H1 (cell line): ENCODE data around the gene PGGHG. TPM values are rescaled to one million over a fixed set of nuclear protein-coding genes. Genes with fewer than 3 reads are reported as not detected.
A peak's percentile ranks its signal among the peaks of the same experiment; 100 is the strongest.

Experiments used
- CTCF ChIA-PET: fragments of 300-600 bp; sonication (Branson Sonifier 250); formaldehyde crosslinking; loops from one replicate; lab custom pipeline; 2021; ENCODE audit not compliant: partially characterized antibody; lab: Charles Lee
- POLR2A ChIA-PET: fragments of 300-600 bp; sonication (Branson Sonifier 250); formaldehyde crosslinking; loops from one replicate; lab custom pipeline; 2021; ENCODE audit warnings: inconsistent platforms; ENCODE audit not compliant: partially characterized antibody; lab: Charles Lee
- DNase-seq, 2 experiments: peaks; one replicate each; pipeline versions ENCODE4 v3.0.0 to v3.0.0-alpha.2; 2010 to 2022; ENCODE audit warnings: low spot score in 2 of 2, low read depth in 1 of 2, mixed read lengths in 1 of 2
- FAIRE-seq: peaks from 2 replicates; lab custom pipeline; 2011; peaks lifted over from hg19 to GRCh38; lab: Jason Lieb, UNC
- H2AFZ ChIP-seq: 2 replicates; pipeline ENCODE4 v1.8.1; 2012; ENCODE audit warnings: low read length, inconsistent platforms
- H2AK5ac ChIP-seq: 2 replicates; pipeline ENCODE4 v1.6.1; 2013; ENCODE audit warnings: low read depth, low read length
- H2BK120ac ChIP-seq: replicated peaks from 2 replicates; pipeline ENCODE3; 2013; ENCODE audit warnings: low read depth, low read length, inconsistent platforms
- H2BK12ac ChIP-seq: 2 replicates; pipeline ENCODE4 v1.6.1; 2013; ENCODE audit warnings: low read depth, low read length
- H2BK15ac ChIP-seq: 2 replicates; pipeline ENCODE4 v1.6.1; 2013; ENCODE audit warnings: low read length
- H2BK20ac ChIP-seq: 2 replicates; pipeline ENCODE4 v1.6.1; 2013; ENCODE audit warnings: low read length
- H2BK5ac ChIP-seq: 2 replicates; pipeline ENCODE4 v1.6.1; 2013; ENCODE audit warnings: low read depth, low read length
- H3K14ac ChIP-seq: 2 replicates; pipeline ENCODE4 v1.6.1; 2013; ENCODE audit warnings: inconsistent platforms; ENCODE audit not compliant: insufficient read length
- H3K18ac ChIP-seq: 2 replicates; pipeline ENCODE4 v1.6.1; 2013; ENCODE audit warnings: low read length; ENCODE audit errors: extremely low read depth
- H3K23ac ChIP-seq: 2 replicates; pipeline ENCODE4 v1.6.1; 2013; ENCODE audit warnings: inconsistent platforms; ENCODE audit not compliant: insufficient read length
- H3K23me2 ChIP-seq: 2 replicates; pipeline ENCODE4 v1.6.1; 2013; ENCODE audit warnings: low read depth, low read length
- H3K27ac ChIP-seq: 2 replicates; pipeline ENCODE4 v1.6.1; 2011; ENCODE audit warnings: low read depth, low read length, inconsistent platforms
- H3K27me3 ChIP-seq, 4 experiments: replicated peaks in 1 of 4; 1 replicate in 1 of 4; 2 replicates in 3 of 4; pipeline versions ENCODE4 v1.6.1 to v1.8.1; 2011 to 2013; ENCODE audit warnings: low read length in 3 of 4, mild to moderate bottlenecking in 3 of 4, inconsistent platforms in 2 of 4, mixed read lengths in 2 of 4, moderate library complexity in 1 of 4; ENCODE audit not compliant: control insufficient read depth in 3 of 4, insufficient read depth in 3 of 4; ENCODE audit errors: extremely low read depth in 1 of 4
- H3K36me3 ChIP-seq, 4 experiments: 2 replicates each; pipeline versions ENCODE4 v1.6.1 to v1.8.1; 2011 to 2013; ENCODE audit warnings: mild to moderate bottlenecking in 4 of 4, low read length in 3 of 4, moderate library complexity in 2 of 4, control low read depth in 1 of 4, inconsistent platforms in 1 of 4; ENCODE audit not compliant: insufficient read depth in 4 of 4, control insufficient read depth in 2 of 4
- H3K4ac ChIP-seq: replicated peaks from 2 replicates; pipeline ENCODE3; 2013; ENCODE audit warnings: low read length, low read depth, mixed read lengths, inconsistent platforms; ENCODE audit not compliant: insufficient read length
- H3K4me1 ChIP-seq, 4 experiments: replicated peaks in 1 of 4; 1 replicate in 1 of 4; 2 replicates in 3 of 4; pipeline versions ENCODE4 v1.6.1 to v1.8.1; 2011 to 2013; ENCODE audit warnings: low read length in 3 of 4, inconsistent platforms in 2 of 4, mixed read lengths in 1 of 4; ENCODE audit not compliant: insufficient read depth in 4 of 4, control insufficient read depth in 3 of 4
- H3K4me2 ChIP-seq, 2 experiments: 2 replicates each; pipeline versions ENCODE4 v1.6.1 to v1.8.1; 2011 to 2013; ENCODE audit warnings: low read depth in 2 of 2, low read length in 2 of 2, control low read depth in 1 of 2, inconsistent platforms in 1 of 2, mild to moderate bottlenecking in 1 of 2; ENCODE audit not compliant: insufficient read depth in 1 of 2
- H3K4me3 ChIP-seq, 4 experiments: fragments of 200-600, 300-600 bp in 1 of 4; sonication (generic), shearing (Covaris generic), sonication (Bioruptor Twin) in 1 of 4; 2 replicates each; pipeline versions ENCODE4 v1.5.1 to v1.8.1; 2011 to 2016; ENCODE audit warnings: low read length in 4 of 4, low read depth in 3 of 4, control low read depth in 2 of 4, inconsistent platforms in 2 of 4, mild to moderate bottlenecking in 2 of 4, mixed read lengths in 1 of 4, moderate library complexity in 1 of 4; ENCODE audit not compliant: insufficient read depth in 2 of 4; ENCODE audit errors: extremely low read depth in 1 of 4
- H3K56ac ChIP-seq: replicated peaks from 2 replicates; pipeline ENCODE3; 2013; ENCODE audit warnings: low read depth, mild to moderate bottlenecking, mixed read lengths, low read length, inconsistent platforms; ENCODE audit not compliant: insufficient read length
- H3K79me1 ChIP-seq: 2 replicates; pipeline ENCODE4 v1.6.1; 2013; ENCODE audit warnings: low read depth, low read length, control low read depth
- H3K79me2 ChIP-seq, 2 experiments: 2 replicates each; pipeline versions ENCODE4 v1.6.1 to v1.8.1; 2012 to 2013; ENCODE audit warnings: low read length in 2 of 2, mild to moderate bottlenecking in 2 of 2, inconsistent platforms in 1 of 2; ENCODE audit not compliant: insufficient read depth in 2 of 2, control insufficient read depth in 1 of 2
- H3K9ac ChIP-seq, 4 experiments: replicated peaks in 1 of 4; 1 replicate in 1 of 4; 2 replicates in 3 of 4; pipeline versions ENCODE4 v1.6.1 to v1.8.1; 2011 to 2013; ENCODE audit warnings: low read depth in 3 of 4, low read length in 3 of 4, control low read depth in 2 of 4, mild to moderate bottlenecking in 2 of 4, moderate library complexity in 2 of 4, inconsistent platforms in 1 of 4; ENCODE audit errors: extremely low read depth in 1 of 4
- H3K9me3 ChIP-seq, 2 experiments: 2 replicates each; pipeline versions ENCODE4 v1.6.1 to v1.8.1; 2012 to 2013; ENCODE audit warnings: mild to moderate bottlenecking in 2 of 2, moderate library complexity in 2 of 2, control low read depth in 1 of 2, inconsistent platforms in 1 of 2, low read depth in 1 of 2, low read length in 1 of 2, mixed read lengths in 1 of 2; ENCODE audit not compliant: insufficient read depth in 2 of 2
- H4K20me1 ChIP-seq, 2 experiments: replicated peaks in 1 of 2; 2 replicates each; pipeline versions ENCODE3 to v1.8.1; 2011 to 2013; ENCODE audit warnings: inconsistent platforms in 2 of 2, low read length in 2 of 2, mild to moderate bottlenecking in 1 of 2; ENCODE audit not compliant: insufficient read depth in 2 of 2, control insufficient read depth in 1 of 2
- H4K5ac ChIP-seq: 2 replicates; pipeline ENCODE4 v1.6.1; 2013; ENCODE audit warnings: low read length, low read depth, mixed read lengths, inconsistent platforms; ENCODE audit not compliant: insufficient read length
- H4K8ac ChIP-seq: 2 replicates; pipeline ENCODE4 v1.8.0; 2013; ENCODE audit warnings: mild to moderate bottlenecking, moderate library complexity, low read length, inconsistent platforms; ENCODE audit not compliant: insufficient read depth; ENCODE audit errors: extremely low read depth
- H4K91ac ChIP-seq: replicated peaks from 2 replicates; pipeline ENCODE3; 2013; ENCODE audit warnings: low read length, mixed read lengths, inconsistent platforms; ENCODE audit not compliant: insufficient read length
- ATF2 ChIP-seq: IDR thresholded peaks from 2 replicates; pipeline ENCODE4 v1.6.1; 2012; ENCODE audit warnings: low read length, inconsistent platforms
- ATF3 ChIP-seq: IDR thresholded peaks from 2 replicates; pipeline ENCODE4 v1.6.1; 2011; ENCODE audit warnings: low read depth, mild to moderate bottlenecking, low read length; ENCODE audit not compliant: insufficient read depth
- BACH1 ChIP-seq: IDR thresholded peaks from 2 replicates; pipeline ENCODE4 v1.6.1; 2012; ENCODE audit warnings: low read length, improper control_type of control experiment
- BCL11A ChIP-seq, 2 experiments: IDR thresholded peaks; one replicate each; pipeline ENCODE4 v1.6.1; 2011; ENCODE audit warnings: low read depth in 2 of 2, low read length in 2 of 2, mild to moderate bottlenecking in 2 of 2
- CHD2 ChIP-seq: IDR thresholded peaks from 2 replicates; pipeline ENCODE4 v1.6.1; 2012; ENCODE audit warnings: low read length, improper control_type of control experiment
- E2F6 ChIP-seq: IDR thresholded peaks from 2 replicates; pipeline ENCODE4 v1.6.1; 2012; ENCODE audit warnings: inconsistent platforms
- FOSL1 ChIP-seq: IDR thresholded peaks from 2 replicates; pipeline ENCODE4 v1.6.1; 2011; ENCODE audit warnings: mild to moderate bottlenecking, low read depth, low read length, moderate library complexity; ENCODE audit not compliant: insufficient read depth
- KDM1A ChIP-seq: fragments of 200-600, 300-600 bp; sonication (generic); IDR thresholded peaks from 2 replicates; pipeline ENCODE4 v1.7.1; 2016; ENCODE audit warnings: mild to moderate bottlenecking, low read length, borderline replicate concordance
- KDM5A ChIP-seq: fragments of 200-600 bp; IDR thresholded peaks from 2 replicates; pipeline ENCODE4 v1.7.1; 2012; ENCODE audit warnings: mild to moderate bottlenecking, low read length, inconsistent platforms, mixed read lengths
- POLR2A ChIP-seq, 2 experiments: IDR thresholded peaks; 1 replicate in 1 of 2; 2 replicates in 1 of 2; pipeline ENCODE4 v1.6.1; 2011; ENCODE audit warnings: low read depth in 2 of 2, low read length in 2 of 2, mild to moderate bottlenecking in 2 of 2; ENCODE audit errors: control extremely low read depth in 1 of 2
- ZNF274 ChIP-seq: IDR thresholded peaks from 2 replicates; pipeline ENCODE4 v1.7.0; 2012; ENCODE audit warnings: low read length, borderline replicate concordance; ENCODE audit errors: extremely low read depth
- WGBS, 2 experiments: shearing (Covaris generic) in 1 of 2; methylation state at CpG; one replicate each; pipeline versions ENCODE4 v1.1.6 to v1.1.7; 2013 to 2015; ENCODE audit warnings: low lambda C conversion rate in 2 of 2, mixed read lengths in 2 of 2, inconsistent platforms in 1 of 2, low coverage in 1 of 2, missing lambda C conversion rate in 1 of 2; ENCODE audit not compliant: insufficient replicate concordance in 2 of 2, insufficient coverage in 1 of 2, insufficient read length in 1 of 2; ENCODE audit errors: extremely low coverage in 1 of 2, missing lambda C conversion rate in 1 of 2; 5-methylcytosine and 5-hydroxymethylcytosine counted together
- polyA plus RNA-seq, 7 experiments: library from polyadenylated mRNA; depleted of rRNA in 3 of 7; stranded (reverse) in 5 of 7; unstranded in 2 of 7; fragments of >200 nt in 5 of 7; fragments of 200-250 nt in 2 of 7; gene quantifications; 1 replicate in 5 of 7; 2 replicates in 1 of 7; 4 replicates in 1 of 7; pipeline versions ENCODE4 v1.2.1 to v1.2.3, GENCODE V29; 2011 to 2013; ENCODE audit warnings: missing spikeins in 2 of 7, mixed read lengths in 2 of 7
- total RNA-seq: library from RNA; stranded (reverse); fragmentation: NEBNext Ultra II Directional; extraction: Animal tissue kit (Norgen Biotek cat#: 25700); gene quantifications from 2 replicates; pipeline ENCODE4 v1.2.1, GENCODE V29; 2021

PGGHG gene
- total and polyA plus RNA-seq, 2 of the 8 experiments (the other 6 are each of a cell fraction or from before 2014, with no cell fraction given) = 34.8 to 60.7 TPM

- Histone ChIP-seq H4K91ac (no peak overlapping the region), H2BK120ac (no peak overlapping the region), H3K18ac (no peak overlapping the region), H4K20me1 (peaks cover 0 to under 1% of the 10 kb centered on the region in 2 experiments), H3K23ac (no peak overlapping the region), H3K79me1 (no peaks in the 10 kb centered on the region), H3K14ac (no peak overlapping the region), H3K4me3 (no peak overlapping the region), H3K4me2 (no peak overlapping the region), H2AFZ (no peak overlapping the region), H3K4ac (no peak overlapping the region), H3K79me2 (no peaks in the 10 kb centered on the region), H3K36me3 (peaks cover 18 to 51% (median 45%) of the 10 kb centered on the region in 4 experiments), H2BK5ac (no peak overlapping the region), H4K8ac (no peak overlapping the region), H2BK20ac (no peak overlapping the region), H3K9me3 (no peaks in the 10 kb centered on the region), H3K27ac (no peak overlapping the region), H2BK15ac (no peak overlapping the region), H3K4me1 (no peaks in the 10 kb centered on the region), H3K56ac (no peak overlapping the region), H2AK5ac (no peak overlapping the region), H3K27me3 (no peaks in the 10 kb centered on the region; a peak in 1 of 7 replicates), H3K23me2 (peaks cover 2% of the 10 kb centered on the region; the same call in 1 of the 2 replicates), H4K5ac (no peak overlapping the region), H3K9ac (no peak overlapping the region), H2BK12ac (no peak overlapping the region)
- FAIRE-seq = no peak
- CTCF ChIA-PET = interaction anchor here (0.7 to 9.8 kb wide), 47 partner anchors 8 to 701 kb away, joined by 3 to 212 read pairs (median 8); partner anchors contain the start of genes B4GALNT4, IFITM2, IFITM5 and NLRP6
- peak in 1 of 2 experiments; percentile 32 for DNase-seq
- POLR2A ChIA-PET = interaction anchor here (0.6 to 2.8 kb wide), 15 partner anchors 13 to 286 kb away, joined by 3 to 8 read pairs (median 3); partner anchors contain the start of genes PKP3 and PSMD13
- WGBS, 2 experiments = 88% methylated on average over 5 of the region's 5 CpGs; no CpG with 5 or more reads in 1 of the 2 experiments
- TF ChIP-seq CHD2 (no peak), KDM5A (no peak), ATF2 (no peak), BCL11A (IDR thresholded peaks at IDR 0.05; ENCODE audit: low read depth in 2 of 2, low read length in 2 of 2) (no peak), FOSL1 (no peak), E2F6 (no peak), ZNF274 (no peak), POLR2A (IDR thresholded peaks at IDR 0.05; ENCODE audit: control extremely low read depth in 1 of 2, low read depth in 2 of 2, low read length in 2 of 2) (no peak), BACH1 (no peak), ATF3 (no peak), KDM1A (no peak)
Observed at GRCh38 chr11:250274-250673, 38.7 kb upstream of the PGGHG start.
